Activated T-helper 1 cell treated with Interleukin-2 at 50 U/mL for 16 hours (primary cell): ENCODE data around the gene NOL12.
"Not testable (repeated sequence)": the region's sequence is repeated elsewhere in the genome, so short reads cannot be mapped to it uniquely, and the experiment has no call there.

Experiments
- DNase-seq: peaks from one replicate; pipeline ENCODE4 v3.0.0-alpha.2; 2020; ENCODE audit warnings: low read depth

The NOL12 gene, protein sequence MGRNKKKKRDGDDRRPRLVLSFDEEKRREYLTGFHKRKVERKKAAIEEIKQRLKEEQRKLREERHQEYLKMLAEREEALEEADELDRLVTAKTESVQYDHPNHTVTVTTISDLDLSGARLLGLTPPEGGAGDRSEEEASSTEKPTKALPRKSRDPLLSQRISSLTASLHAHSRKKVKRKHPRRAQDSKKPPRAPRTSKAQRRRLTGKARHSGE

DNA sequence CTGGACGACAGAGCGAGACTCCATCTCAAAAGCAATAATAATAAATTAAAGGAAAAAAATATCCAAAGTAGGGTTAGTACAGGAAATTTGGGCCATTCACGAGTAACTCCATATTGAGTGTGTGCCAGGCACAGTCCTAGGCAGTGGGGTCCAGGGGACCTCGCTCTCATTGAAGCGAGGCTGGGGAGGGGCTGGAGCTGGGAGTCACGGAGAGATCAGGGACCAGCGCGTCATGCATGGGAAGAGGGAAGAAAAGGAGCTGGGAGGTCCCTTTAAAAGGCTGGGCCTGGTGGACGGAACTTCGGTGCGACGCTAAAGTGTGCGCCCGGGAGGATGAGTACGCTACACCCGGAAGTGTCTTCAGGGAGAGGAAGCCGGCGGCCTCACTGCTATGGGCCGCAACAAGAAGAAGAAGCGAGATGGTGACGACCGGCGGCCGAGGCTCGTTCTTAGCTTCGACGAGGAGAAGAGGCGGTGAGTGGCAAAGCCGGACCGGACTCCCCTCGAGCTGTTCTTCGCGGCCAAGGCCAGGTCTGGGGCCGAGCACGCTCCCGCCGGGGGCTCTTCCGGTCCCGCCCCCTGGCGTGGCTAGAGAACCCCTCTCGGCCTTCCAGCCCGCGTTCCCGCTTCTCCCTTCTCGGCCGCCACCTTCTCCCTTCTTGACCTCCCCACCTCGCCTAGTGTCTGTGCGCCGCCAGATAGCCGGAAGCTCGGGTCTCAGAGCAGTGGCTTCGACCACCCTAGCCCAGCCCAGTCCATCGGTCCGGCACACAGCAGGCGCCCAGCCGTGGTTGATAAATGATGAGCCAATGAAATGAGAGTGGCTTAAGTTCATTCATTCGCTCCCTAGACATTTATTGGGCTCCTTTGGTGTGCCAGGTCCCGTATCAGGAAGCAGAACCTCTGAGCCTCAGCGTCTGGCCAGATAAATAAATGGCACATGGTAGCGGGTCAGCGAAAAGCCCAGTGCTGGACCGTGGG lies at the start of gene NOL12:
Gene NOL12, plus strand, starts transcription at position 342 of the 981 bp plus-strand sequence. Its CDS starts 50 bp downstream, at position 392.
- DNase-seq = peak; percentile 65

DNA sequence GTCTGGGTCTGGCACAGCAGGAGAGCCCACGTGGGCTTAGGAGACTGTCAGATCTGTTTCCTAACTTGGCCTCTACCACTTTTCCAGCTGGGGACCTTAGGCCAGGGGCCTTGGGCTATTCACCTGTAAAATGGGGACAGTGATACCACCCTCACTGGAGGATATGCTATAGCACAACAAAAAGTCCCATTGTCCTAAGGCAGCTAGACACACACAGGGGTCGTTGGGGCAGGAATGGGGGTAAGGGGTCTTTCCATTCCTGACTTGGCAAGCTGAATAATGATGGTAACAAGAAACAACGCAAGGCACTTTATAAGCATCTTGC lies 49.2 kb upstream of the NOL12 start:
- no peak for DNase-seq

DNA sequence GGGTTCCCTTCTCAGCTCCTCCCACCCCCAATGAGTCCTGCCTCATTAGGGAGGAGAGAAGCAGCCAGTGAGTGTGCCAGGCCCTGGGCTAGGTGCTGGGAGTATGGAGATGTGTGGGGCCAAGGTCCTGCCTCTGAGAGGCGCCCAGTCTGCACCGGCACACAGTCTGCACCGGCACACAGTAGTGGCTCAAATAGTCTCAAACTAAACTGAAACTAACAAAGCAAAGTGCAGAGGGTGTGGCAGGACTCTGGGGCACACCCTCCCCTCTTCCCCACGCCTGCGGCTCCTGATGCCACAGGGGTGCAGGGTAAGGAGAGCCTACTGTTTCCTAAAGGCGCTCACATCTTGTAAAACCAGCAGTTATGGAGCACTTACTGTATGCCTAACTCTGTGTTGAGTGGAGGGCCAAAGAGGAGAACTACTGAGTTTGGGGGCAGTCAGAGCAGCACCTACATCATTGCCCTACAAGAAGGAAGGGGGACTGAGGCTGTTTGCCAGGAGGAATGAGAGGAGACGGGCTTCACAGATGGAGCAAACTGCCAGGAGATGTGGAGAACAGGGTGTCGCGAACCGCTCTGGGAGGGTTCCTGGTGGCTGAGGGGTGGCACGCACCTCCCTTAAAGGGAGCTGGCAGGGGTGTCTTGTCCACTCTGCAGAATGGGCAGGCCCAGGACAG lies 47.6 kb upstream of the NOL12 start:
- no peak for DNase-seq

- peak; percentile 41 for DNase-seq
These were observed 46.9 kb upstream of the NOL12 start, which contains the start of gene SH3BP1 for GRCh38 chr22:37639070-37639760. Gene SH3BP1 (plus strand): TSS chr22:37639669. CDS start chr22:37639788, 119 bp downstream.

DNA sequence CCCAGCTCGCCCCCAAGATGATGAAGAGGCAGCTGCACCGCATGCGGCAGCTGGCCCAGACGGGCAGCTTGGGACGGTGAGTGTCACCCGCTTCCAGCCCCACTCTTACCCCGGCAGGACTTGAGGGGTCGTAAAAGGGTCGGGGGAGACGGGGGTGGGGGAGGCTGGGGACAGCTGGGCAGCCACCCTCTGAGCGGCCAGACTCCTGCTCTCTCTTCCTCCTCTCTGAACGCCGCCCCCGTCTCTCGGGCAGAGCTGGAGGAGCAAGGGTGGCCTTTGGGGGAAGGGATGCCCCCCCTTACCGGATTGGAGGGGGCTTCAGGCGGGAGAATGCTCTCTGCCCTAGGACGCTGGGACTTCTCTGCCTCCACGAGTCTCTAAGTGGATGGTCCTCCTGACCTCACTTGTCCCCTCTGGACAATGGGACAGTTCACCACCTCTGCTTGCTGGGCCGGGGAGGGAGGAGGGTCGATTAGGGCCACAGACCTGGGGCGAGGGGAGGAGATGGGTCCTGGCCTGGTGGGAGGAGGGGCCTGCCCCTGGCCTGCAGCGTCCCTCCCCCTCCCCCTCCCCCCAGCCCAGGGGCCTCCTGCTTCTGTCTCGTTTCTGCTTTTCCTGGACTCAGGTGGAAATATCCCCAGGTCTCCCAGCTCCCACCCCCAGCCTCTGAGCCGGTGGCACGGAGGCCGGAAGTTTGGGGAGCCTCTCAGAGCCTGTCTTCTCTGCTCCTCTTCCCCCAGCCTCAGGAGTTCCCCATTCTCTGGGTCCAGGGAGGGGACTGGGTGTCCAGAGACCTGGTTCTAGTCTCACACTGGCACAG lies 46.2 kb upstream of the NOL12 start:
- DNase-seq = no peak

DNA sequence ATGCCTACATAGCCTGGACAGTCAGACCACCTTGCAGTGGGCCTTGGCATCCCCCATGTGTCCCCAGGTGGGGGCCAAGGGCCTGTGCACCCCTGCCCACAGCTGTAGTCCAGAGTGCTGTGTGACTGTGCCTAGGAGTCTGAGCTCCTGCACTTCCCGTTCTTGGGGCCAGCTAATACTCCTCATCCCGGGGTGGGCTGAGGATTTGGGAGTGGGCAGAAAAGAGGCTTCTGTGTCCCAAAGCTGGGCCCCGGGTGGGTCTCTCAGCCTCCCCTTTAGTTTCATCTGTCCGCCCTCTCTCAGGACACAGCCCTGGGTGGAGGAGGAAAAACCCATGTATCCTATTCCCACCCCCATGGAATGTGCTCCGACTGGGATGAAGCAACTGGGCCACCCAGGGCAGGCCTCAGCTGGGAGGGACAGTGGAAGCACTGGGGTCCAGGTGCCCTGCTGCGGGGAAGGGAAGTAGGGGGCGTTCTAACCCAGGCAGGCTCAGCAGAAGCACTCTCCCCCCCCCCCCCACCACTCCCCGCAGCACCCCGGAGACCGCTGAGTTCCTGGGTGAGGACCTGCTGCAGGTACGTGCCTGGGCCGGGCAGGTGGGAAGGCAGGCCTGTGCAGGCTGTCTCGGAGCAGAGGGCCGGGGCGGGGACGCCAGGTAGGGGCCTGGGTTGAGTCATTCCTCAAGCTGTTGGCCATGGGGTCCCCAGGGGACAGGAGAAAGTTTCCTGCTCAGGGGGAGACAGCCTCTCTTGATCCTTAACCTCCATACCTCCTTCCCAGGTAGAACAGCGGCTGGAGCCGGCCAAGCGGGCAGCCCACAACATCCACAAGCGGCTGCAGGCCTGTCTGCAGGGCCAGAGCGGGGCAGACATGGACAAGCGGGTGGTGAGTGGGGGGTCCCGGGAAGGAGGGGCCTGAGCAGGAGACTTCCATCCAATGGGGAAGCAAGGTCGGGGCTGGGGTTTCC lies 45.3 kb upstream of the NOL12 start:
- DNase-seq = no peak

DNA sequence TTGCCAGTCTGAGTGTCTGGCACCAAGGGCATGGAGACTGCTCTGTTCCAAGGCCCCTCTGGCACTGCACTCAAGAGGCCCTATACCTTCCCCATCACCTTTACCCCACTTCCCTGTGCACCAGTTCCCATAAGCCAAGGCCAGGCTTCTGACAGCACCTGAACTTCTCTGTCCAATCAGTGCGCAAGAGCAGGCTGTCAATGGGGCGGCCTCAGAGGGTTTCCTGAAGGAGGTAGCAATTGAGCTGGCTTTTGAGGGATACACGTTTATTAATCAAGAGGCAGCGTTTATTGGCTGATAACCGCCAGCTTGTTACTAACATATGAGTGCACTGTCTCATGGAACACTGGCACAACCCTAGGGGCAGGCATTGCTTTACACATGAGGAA lies 44.6 kb upstream of the NOL12 start:
- DNase-seq = no peak

- peak; percentile 69 for DNase-seq
These were observed 42.8 kb upstream of the NOL12 start for GRCh38 chr22:37643225-37643847.

DNA sequence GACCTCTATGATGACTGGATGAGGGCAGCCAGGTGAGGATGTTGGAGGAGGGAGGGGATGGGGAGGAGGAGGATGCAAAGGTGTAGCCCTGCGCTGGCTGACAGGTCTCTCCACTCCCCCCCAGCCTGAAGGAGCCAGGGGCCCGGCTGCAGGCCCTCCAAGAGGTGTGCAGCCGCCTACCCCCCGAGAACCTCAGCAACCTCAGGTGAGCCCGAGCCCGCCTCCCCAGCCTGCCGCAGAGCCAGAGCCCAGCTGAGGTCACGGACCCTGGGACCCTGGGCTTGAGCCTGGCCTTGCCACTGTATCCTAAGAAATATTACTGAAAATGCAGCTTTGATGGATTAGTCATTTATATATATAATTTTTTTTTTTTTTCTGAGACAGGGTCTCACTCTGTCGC lies 38.8 kb upstream of the NOL12 start:
- DNase-seq = no peak

DNA sequence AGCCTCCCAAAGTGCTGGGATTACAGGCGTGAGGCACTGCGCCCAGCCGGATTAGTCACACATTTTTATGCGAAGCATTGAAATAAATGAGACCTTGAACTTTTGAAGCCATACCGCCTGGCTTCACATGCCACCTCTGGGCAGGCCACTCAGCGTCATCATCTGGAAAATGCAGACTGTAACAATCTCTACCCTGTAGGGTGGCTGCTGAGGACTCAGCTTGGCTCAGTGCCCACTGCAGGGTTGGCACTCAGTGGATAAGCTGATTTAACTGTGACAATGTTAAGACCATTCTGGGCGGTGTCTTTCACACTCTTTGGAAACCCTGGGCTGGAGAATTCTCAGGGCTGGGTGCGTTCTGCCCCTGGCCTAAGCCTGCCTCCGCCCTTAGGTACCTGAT lies 38.2 kb upstream of the NOL12 start:
- no peak for DNase-seq

DNA sequence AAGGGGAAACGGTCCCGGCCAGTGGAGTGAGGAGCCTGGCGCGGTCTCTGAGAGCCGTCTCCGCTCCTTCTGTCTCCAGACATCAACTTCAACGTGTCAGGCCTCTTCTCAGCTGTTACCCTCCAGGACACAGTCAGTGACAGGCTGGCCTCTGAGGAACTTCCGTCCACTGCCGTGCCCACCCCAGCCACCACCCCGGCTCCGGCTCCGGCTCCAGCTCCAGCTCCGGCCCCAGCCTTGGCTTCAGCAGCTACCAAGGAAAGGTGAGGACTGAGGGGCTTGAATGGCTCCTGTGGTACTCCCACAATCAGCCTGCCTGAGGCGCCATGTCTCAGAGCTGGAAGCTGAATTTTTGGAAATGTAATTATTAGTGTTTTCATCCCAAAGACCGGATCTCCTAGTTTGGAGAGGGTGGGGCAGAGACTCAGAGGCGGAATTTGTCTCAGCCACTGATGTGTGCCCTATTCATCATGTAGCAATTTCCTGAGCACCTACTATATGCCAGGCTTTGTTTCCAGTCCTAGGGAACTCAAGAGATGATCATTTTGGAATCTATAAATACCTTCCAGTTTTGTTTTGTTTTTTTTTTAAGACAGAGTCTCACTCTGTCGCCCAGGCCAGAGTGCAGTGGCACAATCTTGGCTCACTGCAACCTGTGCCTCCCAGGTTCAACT lies 35.5 kb upstream of the NOL12 start:
- no peak for DNase-seq

GRCh38 chr22:37654563-37655251 lies 31.4 kb upstream of the NOL12 start:
- no peak for DNase-seq

DNA sequence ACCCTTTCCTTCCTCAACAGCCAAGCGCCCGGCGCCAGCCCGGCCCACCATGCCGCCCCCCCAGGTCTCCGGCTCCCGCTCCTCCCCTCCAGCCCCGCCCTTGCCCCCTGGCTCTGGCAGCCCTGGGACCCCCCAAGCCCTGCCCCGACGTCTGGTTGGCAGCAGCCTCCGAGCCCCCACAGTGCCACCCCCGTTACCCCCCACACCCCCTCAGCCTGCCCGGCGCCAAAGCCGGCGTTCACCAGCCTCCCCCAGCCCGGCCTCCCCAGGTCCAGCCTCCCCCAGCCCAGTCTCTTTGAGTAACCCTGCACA lies 30.9 kb upstream of the NOL12 start:
- DNase-seq = no peak

DNA sequence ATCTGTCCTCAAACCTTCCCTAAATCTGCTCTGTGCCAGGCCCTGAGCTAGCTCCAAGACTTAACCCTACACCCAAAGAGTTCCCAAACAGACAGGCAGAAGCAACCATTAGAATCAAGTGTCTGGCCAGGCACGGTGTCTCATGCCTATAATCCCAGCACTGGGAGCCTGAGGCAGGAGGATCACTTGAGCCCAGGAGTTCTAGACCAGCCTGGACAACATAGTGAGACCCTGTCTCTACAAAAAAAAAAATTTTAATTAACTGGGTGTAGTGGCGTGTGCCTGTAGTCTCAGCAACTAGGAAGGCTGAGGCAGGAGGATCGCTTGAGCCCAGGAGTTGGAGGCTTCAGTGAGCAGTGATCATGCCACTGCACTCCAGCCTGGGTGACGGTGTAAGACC lies 29.6 kb upstream of the NOL12 start:
- DNase-seq = not testable (repeated sequence)

DNA sequence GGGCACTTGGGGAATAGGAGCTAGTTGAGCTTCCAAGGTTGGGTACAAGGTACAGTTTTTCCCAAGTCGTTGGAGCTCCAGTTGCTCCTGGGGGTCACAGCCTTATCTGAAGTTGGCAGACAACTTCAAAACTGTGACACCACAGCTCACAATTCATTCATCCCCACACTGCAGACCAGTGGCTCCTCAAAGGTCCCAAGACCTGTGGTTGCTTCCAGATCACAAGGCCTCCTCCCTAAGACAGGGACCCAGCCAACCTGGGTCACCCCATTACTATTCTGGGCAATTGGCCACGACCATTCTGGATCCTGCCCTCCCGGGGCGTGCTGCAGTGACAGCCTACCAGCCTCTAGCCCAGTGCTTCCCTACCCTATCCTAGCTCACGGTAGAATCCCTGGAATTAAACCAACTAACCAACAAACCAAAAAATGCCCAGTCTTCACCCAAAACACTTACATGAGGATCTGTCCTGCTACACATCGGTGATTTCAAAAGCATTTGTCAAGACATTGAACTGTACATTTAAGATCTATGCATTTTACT lies 28.5 kb upstream of the NOL12 start:
- no peak for DNase-seq

GRCh38 chr22:37658133-37659065 lies 27.7 kb upstream of the NOL12 start, which contains the start of gene PDXP:
Gene PDXP (plus strand): TSS chr22:37658723. CDS start chr22:37658783, 60 bp downstream.
- peak; percentile 97 for DNase-seq
